Activated naive CD8-positive, alpha-beta T cell treated with anti-CD3 and anti-CD28 coated beads for 36 hours (primary cell): ENCODE results near the gene KDELR1. TPM values are rescaled to one million over a fixed set of nuclear protein-coding genes. Genes with fewer than 3 reads are reported as not detected.
"Not testable (repeated sequence)": the region's sequence is repeated elsewhere in the genome, so short reads cannot be mapped to it uniquely, and the experiment has no call there.

ENCODE experiments used
- DNase-seq: peaks from one replicate; pipeline ENCODE4 v3.0.0; 2021
- H3K27ac Mint-ChIP-seq: one replicate; pipeline ENCODE4 v1.8.0; 2022; ENCODE audit warnings: mild to moderate bottlenecking, moderate library complexity, mixed read lengths
- H3K27me3 Mint-ChIP-seq: one replicate; pipeline ENCODE4 v1.8.0; 2022; ENCODE audit warnings: mild to moderate bottlenecking, mixed read lengths
- H3K36me3 Mint-ChIP-seq: one replicate; pipeline ENCODE4 v1.8.0; 2021; ENCODE audit warnings: mild to moderate bottlenecking, mixed read lengths
- H3K4me1 Mint-ChIP-seq: one replicate; pipeline ENCODE4 v1.8.0; 2021; ENCODE audit warnings: mixed read lengths
- H3K4me3 Mint-ChIP-seq: one replicate; pipeline ENCODE4 v1.8.0; 2022; ENCODE audit warnings: mild to moderate bottlenecking, moderate library complexity, mixed read lengths
- H3K9me3 Mint-ChIP-seq: one replicate; pipeline ENCODE4 v1.8.0; 2022; ENCODE audit warnings: mixed read lengths
- total RNA-seq, 2 experiments: library from RNA; stranded (reverse); gene quantifications; one replicate each; pipeline ENCODE4 v1.2.3, GENCODE V29; 2021

KDELR1 gene
- total RNA-seq, 2 experiments from 2014 or later: 72.5 to 73.9 TPM

- H3K4me3 Mint-ChIP-seq: peak overlapping the region; percentile 100
- not testable (repeated sequence) for H3K27ac Mint-ChIP-seq, DNase-seq, H3K9me3 Mint-ChIP-seq
- peaks cover 22% of the 10 kb centered on the region for H3K4me1 Mint-ChIP-seq
- peaks cover 39% of the 10 kb centered on the region for H3K27me3 Mint-ChIP-seq
- peaks cover 15% of the 10 kb centered on the region for H3K36me3 Mint-ChIP-seq
Observed at GRCh38 chr19:48392006-48392344, 624 bp upstream of the KDELR1 start.

DNA sequence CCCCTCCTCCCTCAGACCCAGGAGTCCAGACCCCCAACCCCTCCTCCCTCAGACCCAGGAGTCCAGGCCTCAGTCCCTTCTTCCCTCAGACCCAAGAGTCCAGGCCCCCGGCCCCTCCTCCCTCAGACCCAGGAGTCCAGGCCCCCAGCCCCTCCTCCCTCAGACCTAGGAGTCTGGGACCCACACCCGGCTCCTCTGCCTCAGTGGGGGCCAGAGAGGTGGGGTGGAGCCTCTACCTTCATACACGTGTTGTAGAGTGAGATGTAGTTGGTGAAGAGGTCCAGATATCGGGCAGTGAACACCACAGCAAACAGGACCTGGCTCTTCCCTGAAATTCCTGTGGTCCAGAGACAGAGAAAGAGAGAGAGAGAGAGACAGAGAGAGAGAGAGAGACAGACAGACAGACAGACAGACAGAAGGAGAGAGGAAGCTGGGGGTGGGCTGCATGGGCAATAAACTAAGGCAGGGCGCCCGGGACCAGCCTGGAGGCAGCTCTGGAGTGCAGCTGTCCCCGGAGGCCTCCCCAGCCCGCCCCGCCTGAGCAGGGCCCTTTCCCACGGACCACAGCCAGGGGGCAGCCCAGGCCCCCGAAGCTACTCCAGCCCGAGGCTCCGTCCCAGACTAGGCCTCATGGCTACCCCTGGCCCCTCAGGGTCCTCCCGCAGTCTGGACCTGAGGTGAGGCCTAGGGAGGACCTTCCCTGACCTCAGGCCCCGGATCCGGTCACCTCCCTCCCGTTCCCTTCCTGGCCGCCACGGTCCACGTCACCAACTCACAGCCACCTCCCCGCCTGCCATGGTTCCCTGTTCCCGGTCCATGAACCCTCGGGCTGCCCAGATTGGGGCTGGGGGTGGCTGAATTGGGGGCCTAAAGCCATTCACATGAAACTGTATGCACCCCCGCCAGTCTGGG, 907 bp downstream of the KDELR1 start:
- H3K4me1 Mint-ChIP-seq: peaks cover 20% of the 10 kb centered on the region
- peaks cover 25% of the 10 kb centered on the region for H3K27me3 Mint-ChIP-seq
- H3K36me3 Mint-ChIP-seq: peaks cover 19% of the 10 kb centered on the region
- DNase-seq: peak; percentile 75
- peak overlapping the region; percentile 98 for H3K27ac Mint-ChIP-seq
- H3K9me3 Mint-ChIP-seq: no peaks in the 10 kb centered on the region
- peak overlapping the region; percentile 100 for H3K4me3 Mint-ChIP-seq

DNA sequence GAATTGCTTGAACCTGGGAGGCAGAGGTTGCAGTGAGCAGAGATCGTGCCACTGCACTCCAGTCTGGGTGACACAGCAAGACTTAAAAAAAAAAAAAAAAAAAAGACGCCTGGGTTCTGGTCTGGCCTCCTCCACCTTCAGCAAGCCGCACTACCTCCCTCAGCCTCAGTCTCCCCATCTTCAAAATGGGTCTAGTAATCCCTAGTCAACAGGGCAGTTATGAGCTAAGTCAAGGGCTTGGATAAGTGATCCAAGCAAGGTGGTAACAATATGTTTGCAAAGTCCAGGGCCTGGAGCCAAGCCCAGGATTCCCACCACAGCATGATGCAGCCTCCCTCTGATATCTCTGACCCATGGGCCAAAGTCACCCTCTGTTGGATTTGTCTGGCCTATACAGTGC, 4.4 kb downstream of the KDELR1 start:
- no peak for DNase-seq
- Mint-ChIP-seq H3K4me1 (peaks cover 11% of the 10 kb centered on the region), H3K36me3 (peaks cover 30% of the 10 kb centered on the region), H3K27ac (no peak overlapping the region), H3K27me3 (no peaks in the 10 kb centered on the region), H3K9me3 (no peaks in the 10 kb centered on the region), H3K4me3 (no peak overlapping the region)

GRCh38 chr19:48385461-48386087, 5.8 kb downstream of the KDELR1 start:
- peaks cover 11% of the 10 kb centered on the region for H3K4me1 Mint-ChIP-seq
- no peaks in the 10 kb centered on the region for H3K9me3 Mint-ChIP-seq
- H3K27me3 Mint-ChIP-seq: no peaks in the 10 kb centered on the region
- no peak for DNase-seq
- H3K4me3 Mint-ChIP-seq: no peak overlapping the region
- H3K27ac Mint-ChIP-seq: no peak overlapping the region
- H3K36me3 Mint-ChIP-seq: peaks cover 33% of the 10 kb centered on the region

- no peak for DNase-seq
- no peak overlapping the region for H3K4me3 Mint-ChIP-seq
- no peaks in the 10 kb centered on the region for H3K9me3 Mint-ChIP-seq
- H3K27me3 Mint-ChIP-seq: no peaks in the 10 kb centered on the region
- H3K36me3 Mint-ChIP-seq: peaks cover 22% of the 10 kb centered on the region
- H3K27ac Mint-ChIP-seq: peak overlapping the region; percentile 42
- H3K4me1 Mint-ChIP-seq: no peaks in the 10 kb centered on the region
Observed at GRCh38 chr19:48382286-48382685, 9.1 kb downstream of the KDELR1 start.

DNA sequence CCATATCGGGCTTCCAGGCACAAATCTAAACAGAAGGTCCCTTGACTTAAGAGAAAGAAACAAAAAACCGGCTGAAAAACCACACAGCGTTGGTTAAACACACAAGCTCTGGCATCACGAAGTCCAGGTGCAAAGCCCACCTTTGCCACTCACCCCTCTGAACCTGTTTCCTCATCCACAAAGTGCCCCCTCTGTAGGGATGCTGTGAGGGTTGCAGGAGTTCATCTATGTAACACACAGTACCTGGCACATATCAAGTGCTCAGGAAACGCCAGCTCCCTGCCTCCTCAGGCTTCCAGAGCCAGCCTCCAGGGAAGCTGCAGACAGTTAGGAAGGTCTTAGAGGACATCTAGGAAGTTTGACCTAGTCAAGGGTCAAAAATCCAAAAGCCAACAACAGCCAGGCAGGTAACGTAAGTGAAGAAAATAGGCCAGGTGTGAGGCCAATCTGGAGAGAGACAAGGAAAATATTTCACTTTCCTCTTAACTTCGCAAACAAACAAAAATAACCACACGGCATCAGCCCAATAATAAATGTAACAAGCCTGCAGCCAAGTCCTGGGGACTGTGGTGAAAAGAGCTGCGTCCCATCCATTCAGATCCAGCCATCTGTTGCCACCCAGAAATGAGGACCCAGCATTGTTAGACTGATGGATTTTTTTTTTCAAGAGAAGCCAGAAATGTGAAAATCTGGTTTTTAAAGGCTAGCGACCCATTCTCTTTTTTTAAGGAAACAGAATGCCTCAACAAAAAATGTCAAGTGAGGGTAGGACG, 10.0 kb downstream of the KDELR1 start:
- Mint-ChIP-seq H3K36me3 (peaks cover 19% of the 10 kb centered on the region), H3K27ac (no peak overlapping the region), H3K4me3 (no peak overlapping the region), H3K4me1 (no peaks in the 10 kb centered on the region), H3K9me3 (no peaks in the 10 kb centered on the region), H3K27me3 (no peaks in the 10 kb centered on the region)
- DNase-seq: no peak

DNA sequence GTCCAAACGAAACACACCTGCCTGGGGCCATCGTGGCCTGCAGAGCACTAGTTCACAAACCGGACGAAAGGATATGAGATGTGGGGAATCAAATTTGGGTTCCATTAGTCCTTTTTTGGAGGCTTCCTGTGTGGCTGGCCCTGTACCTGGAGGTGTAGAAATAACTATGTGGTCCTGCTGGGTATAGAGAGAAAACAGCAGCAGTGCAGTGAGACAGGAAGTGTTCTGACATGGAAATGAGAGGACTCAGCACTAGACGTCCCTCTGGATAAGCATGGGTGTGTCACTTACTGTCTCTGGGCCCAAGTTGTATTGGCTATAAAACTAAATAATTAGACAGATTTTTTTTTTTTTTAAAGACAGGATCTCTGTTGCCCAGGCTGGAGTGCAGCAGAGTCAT, 12.3 kb downstream of the KDELR1 start:
- no peaks in the 10 kb centered on the region for H3K27me3 Mint-ChIP-seq
- H3K27ac Mint-ChIP-seq: no peak overlapping the region
- no peaks in the 10 kb centered on the region for H3K4me1 Mint-ChIP-seq
- no peak overlapping the region for H3K4me3 Mint-ChIP-seq
- no peaks in the 10 kb centered on the region for H3K9me3 Mint-ChIP-seq
- H3K36me3 Mint-ChIP-seq: peaks cover 12% of the 10 kb centered on the region
- no peak for DNase-seq

DNA sequence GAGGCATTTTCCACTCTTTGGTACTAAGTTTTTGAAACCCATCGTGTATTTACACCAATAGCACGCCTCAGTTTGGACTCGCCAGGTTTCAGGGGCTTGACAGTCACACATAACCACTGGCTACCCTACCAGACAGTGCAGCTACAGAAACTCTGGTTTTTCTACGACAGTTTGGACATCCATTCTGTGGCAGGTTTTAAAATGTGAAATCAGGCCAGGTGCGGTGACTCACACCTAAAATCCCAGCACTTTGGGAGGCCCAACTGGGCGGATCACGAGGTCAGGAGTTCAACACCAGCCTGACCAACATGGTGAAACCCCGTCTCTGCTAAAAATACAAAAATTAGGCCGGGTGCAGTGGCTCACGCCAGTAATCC, 13.2 kb downstream of the KDELR1 start:
- Mint-ChIP-seq H3K27ac (no peak overlapping the region), H3K4me1 (no peaks in the 10 kb centered on the region), H3K4me3 (no peak overlapping the region), H3K36me3 (peaks cover 8% of the 10 kb centered on the region), H3K9me3 (no peaks in the 10 kb centered on the region), H3K27me3 (no peaks in the 10 kb centered on the region)
- DNase-seq: no peak

DNA sequence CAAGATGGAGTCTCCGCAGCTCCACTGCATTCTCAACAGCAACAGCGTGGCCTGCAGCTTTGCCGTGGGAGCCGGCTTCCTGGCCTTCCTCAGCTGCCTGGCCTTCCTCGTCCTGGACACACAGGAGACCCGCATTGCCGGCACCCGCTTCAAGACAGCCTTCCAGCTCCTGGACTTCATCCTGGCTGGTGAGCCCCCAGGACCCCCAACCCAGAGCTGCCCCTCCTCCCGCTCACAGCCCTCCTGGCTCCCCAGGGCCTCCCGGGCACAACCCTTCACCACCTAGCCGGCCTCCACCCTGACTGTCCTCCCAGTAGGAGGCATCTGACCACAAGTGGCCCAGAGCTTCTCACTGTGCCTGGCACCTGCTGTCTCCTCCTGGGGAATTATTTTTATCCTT, 17.8 kb downstream of the KDELR1 start:
- no peak overlapping the region for H3K27ac Mint-ChIP-seq

DNA sequence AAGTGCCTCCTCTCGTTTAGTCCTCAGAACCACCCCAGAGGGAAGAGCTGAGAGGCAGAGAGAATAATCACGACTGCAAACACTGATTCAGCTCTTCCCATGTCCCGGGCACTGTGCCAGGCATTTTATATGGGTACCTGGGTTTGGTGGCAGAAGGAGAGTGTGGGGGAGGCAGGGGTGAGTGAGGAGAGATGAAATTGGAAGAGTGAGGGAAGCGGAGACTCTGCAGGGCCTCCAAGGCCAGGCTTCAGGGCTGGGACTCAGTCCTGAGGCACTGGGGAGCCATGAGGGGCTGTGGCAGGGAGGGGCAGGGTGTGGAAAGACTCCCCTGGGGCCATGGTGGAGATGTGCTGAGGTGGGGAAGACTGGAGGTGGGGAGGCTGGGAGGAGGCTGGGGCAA, 18.4 kb downstream of the KDELR1 start:
- H3K4me3 Mint-ChIP-seq: no peak overlapping the region
- H3K36me3 Mint-ChIP-seq: no peaks in the 10 kb centered on the region
- no peaks in the 10 kb centered on the region for H3K4me1 Mint-ChIP-seq
- H3K27me3 Mint-ChIP-seq: no peaks in the 10 kb centered on the region
- H3K9me3 Mint-ChIP-seq: no peaks in the 10 kb centered on the region
- no peak overlapping the region for H3K27ac Mint-ChIP-seq
- no peak for DNase-seq

More for the DNA sequence above, 17.8 kb downstream of the KDELR1 start:
- H3K4me3 Mint-ChIP-seq: no peak overlapping the region
- no peaks in the 10 kb centered on the region for H3K9me3 Mint-ChIP-seq
- H3K36me3 Mint-ChIP-seq: no peaks in the 10 kb centered on the region
- no peak for DNase-seq
- no peaks in the 10 kb centered on the region for H3K4me1 Mint-ChIP-seq
- H3K27me3 Mint-ChIP-seq: no peaks in the 10 kb centered on the region

DNA sequence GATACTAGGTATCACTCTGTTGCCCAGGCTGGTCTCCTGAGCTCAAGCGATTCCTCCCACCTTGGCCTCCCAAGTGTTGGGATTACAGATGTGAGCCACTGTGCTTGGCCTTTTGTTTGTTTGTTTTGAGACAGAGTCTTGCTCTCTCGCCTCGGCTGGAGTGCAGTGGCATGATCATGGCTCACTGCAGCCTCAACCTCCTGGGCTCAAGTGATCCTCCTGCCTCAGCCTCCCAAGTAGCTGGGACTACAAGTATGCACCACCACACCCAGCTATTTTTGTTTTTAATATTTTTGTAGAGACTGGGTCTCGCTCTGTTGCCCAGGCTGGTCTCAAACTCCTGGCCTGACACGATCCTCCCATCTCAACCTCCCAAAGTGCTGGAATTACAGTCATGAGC, 19.6 kb downstream of the KDELR1 start:
- not testable (repeated sequence) for H3K36me3 Mint-ChIP-seq, DNase-seq, H3K4me1 Mint-ChIP-seq, H3K27me3 Mint-ChIP-seq, H3K27ac Mint-ChIP-seq, H3K9me3 Mint-ChIP-seq, H3K4me3 Mint-ChIP-seq

GRCh38 chr19:48371367-48371766, 20.0 kb downstream of the KDELR1 start:
- DNase-seq: no peak
- Mint-ChIP-seq H3K27me3 (no peaks in the 10 kb centered on the region), H3K4me1 (no peaks in the 10 kb centered on the region), H3K4me3 (no peak overlapping the region), H3K9me3 (no peaks in the 10 kb centered on the region), H3K27ac (no peak overlapping the region), H3K36me3 (no peaks in the 10 kb centered on the region)

DNA sequence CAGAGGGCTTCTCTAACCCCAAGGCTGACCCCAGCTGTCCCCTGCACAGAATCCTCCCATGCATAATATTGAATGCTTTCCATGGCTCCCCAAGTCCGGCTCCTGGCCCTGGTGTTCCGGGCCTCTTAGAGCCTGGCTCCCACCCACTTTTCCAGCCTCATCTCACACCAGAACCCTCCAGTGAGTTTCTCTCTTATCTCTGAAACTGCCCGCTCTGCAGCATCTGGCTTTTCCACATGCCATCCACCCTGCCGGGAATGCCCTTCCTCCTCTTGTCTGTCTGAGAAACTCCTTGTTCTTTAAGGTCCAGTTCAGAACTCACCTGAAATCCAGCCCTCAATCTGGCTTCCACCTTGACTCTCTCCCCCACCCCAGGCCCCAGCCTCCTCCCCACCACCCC, 20.4 kb downstream of the KDELR1 start:
- Mint-ChIP-seq H3K27ac (no peak overlapping the region), H3K4me3 (no peak overlapping the region), H3K4me1 (no peaks in the 10 kb centered on the region)

GRCh38 chr19:48368936-48369335, 22.4 kb downstream of the KDELR1 start:
- no peak overlapping the region for H3K27ac Mint-ChIP-seq
- no peak overlapping the region for H3K4me3 Mint-ChIP-seq
- peaks cover 6% of the 10 kb centered on the region for H3K4me1 Mint-ChIP-seq
- H3K9me3 Mint-ChIP-seq: no peaks in the 10 kb centered on the region
- H3K36me3 Mint-ChIP-seq: peaks cover under 1% of the 10 kb centered on the region
- H3K27me3 Mint-ChIP-seq: peaks cover under 1% of the 10 kb centered on the region
- no peak for DNase-seq

More for the DNA sequence above, 20.4 kb downstream of the KDELR1 start:
- no peak for DNase-seq
- Mint-ChIP-seq H3K36me3 (no peaks in the 10 kb centered on the region), H3K9me3 (no peaks in the 10 kb centered on the region), H3K27me3 (no peaks in the 10 kb centered on the region)

DNA sequence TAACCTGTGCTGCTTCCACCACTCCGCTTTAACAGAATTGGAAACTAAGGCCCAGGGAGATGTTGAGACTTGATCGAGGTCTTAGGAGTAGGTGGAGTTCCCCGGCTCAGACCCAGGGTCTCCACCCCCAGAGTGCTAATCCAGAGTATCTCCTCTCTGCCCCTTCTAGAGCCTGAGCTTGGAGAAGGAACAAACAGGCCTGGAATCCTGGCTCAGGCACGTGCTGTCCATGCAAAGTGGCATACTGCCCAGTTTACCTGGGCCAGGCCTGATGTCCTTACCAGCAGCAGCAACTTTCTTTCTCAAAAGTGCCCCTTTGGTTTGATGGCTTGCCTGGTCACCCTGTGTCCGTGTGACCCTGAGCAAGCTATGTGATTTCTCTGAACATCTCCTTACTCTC, 23.5 kb downstream of the KDELR1 start:
- H3K27me3 Mint-ChIP-seq: peaks cover 4% of the 10 kb centered on the region
- DNase-seq: no peak
- H3K4me3 Mint-ChIP-seq: no peak overlapping the region
- H3K9me3 Mint-ChIP-seq: no peaks in the 10 kb centered on the region
- H3K36me3 Mint-ChIP-seq: peaks cover 2% of the 10 kb centered on the region
- H3K27ac Mint-ChIP-seq: no peak overlapping the region
- peaks cover 10% of the 10 kb centered on the region for H3K4me1 Mint-ChIP-seq
